ENCODE measurements around the gene SERINC2. TPM values are rescaled to one million over a fixed set of nuclear protein-coding genes. Genes with fewer than 3 reads are reported as not detected.

Gene SERINC2
- total and polyA plus RNA-seq, 2 of the 4 experiments (the other 2 are of a cell fraction), result 2.0 to 59.5 TPM

DNA sequence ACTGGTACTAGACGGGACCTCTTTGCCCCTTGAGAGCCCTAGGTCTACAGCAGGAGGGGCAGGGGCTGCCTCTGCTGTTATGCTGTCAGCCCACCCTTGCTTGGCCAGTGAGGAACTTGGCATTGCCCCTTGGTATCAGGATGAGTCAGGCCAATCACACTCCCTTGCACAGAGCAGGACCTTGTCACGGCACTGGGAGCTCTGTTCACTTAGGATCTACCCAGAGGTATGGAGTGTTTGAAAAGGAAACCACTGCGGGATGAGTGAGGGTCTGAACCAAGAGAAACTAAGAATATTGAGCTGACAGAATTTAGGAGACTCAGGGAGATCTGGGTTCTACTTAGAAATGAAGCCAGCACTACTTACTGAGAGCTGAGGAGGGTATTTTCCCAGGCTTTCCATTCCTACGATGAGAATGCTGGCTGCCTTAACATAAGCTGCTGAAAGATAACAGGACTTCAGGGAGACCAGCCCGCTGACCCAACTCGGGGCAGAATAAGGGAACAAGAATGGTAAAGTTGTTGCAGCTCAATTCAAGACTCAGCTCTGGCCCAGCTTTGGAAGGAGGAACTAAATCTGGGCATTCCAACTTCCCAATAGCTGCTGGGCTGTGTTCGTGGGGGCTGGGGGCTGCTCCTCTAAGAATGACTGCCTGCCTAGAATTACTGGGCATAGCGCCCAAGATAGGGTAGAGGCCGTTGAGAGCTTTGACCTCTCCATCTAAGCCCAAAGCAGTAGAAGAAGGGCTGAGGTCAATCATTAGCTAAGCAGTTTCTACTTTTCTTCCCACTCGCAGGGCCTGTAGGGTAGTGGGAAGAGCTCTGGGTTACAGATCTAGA is 41.7 kb upstream of the SERINC2 start (continued):
- TF ChIP-seq, protein P1, sequence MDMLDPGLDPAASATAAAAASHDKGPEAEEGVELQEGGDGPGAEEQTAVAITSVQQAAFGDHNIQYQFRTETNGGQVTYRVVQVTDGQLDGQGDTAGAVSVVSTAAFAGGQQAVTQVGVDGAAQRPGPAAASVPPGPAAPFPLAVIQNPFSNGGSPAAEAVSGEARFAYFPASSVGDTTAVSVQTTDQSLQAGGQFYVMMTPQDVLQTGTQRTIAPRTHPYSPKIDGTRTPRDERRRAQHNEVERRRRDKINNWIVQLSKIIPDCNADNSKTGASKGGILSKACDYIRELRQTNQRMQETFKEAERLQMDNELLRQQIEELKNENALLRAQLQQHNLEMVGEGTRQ (IDR thresholded peaks at IDR 0.05; ENCODE audit: low read depth, low read length), result no peak

DNA sequence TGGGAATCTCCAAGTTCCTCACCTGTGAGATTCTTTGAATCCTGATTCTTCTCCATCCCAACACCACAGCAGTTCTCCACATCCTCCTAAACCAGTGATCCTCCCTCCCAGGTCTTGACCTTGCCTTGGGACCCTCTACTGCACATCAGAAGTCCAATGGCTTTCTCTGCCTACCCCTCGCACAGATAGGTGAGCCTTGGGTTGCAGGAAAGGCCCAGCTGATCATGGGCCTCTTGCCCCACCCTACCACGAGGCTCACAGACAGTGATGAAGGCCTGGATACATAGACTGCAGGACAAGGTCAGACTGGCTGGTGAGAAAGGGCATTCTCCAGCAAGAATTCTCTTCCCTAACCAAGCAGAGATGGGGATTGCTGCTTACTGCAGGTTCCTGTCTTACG is 41.0 kb upstream of the SERINC2 start:
- no CpG with 5 or more reads among the region's 3 CpGs for WGBS, 2 experiments (ENCODE audit: extremely low coverage in 2 of 2, insufficient read length in 1 of 2)
- DNase-seq (no peak), ATAC-seq (ENCODE audit: low read depth) (no peak)
- Histone ChIP-seq H4K8ac (ENCODE audit: low read depth in 2 of 2, low read length in 2 of 2) (no peak overlapping the region), H3K9me1 (ENCODE audit: insufficient read depth, low read length) (peaks cover 7% of the 10 kb centered on the region), H3K23ac (ENCODE audit: low read depth, low read length) (peak overlapping the region; percentile 16; the same call in 1 of the 2 replicates), H2BK120ac (ENCODE audit: low read depth, low read length) (no peak overlapping the region), H2AK9ac (replicated peaks; ENCODE audit: low read depth, low read length, poor library complexity) (no peak overlapping the region), H3K4me2 (ENCODE audit: low read depth, low read length) (no peak overlapping the region), H2AK5ac (ENCODE audit: low read depth, low read length) (peak overlapping the region; percentile 12; the same call in 1 of the 2 replicates), H2BK15ac (ENCODE audit: low read depth, low read length) (no peak overlapping the region), H3K4me3 (ENCODE audit: insufficient read depth, low read depth, low read length) (no peak overlapping the region), H3K27me3 (ENCODE audit: control insufficient read depth, insufficient read depth, low read length) (no peaks in the 10 kb centered on the region), H3K27ac (ENCODE audit: insufficient read depth, low read length) (no peak overlapping the region), H4K5ac (ENCODE audit: low read depth, low read length) (no peak overlapping the region), H3K56ac (ENCODE audit: extremely low read depth, insufficient read depth, low read length) (no peak overlapping the region), H2BK20ac (ENCODE audit: low read depth, low read length) (no peak overlapping the region), H3K14ac (replicated peaks; ENCODE audit: low read depth, low read length) (no peak overlapping the region), H4K20me1 (ENCODE audit: insufficient read depth, low read length) (no peaks in the 10 kb centered on the region), H3K36me3 (ENCODE audit: control insufficient read depth, insufficient read depth, low read length) (0 out of 2 replicates have a peak, but pooled peaks cover under 1% of the 10 kb centered on the region), H3K18ac (ENCODE audit: low read depth, low read length) (no peak overlapping the region), H3K4me1 (ENCODE audit: control insufficient read depth, insufficient read depth, low read length) (peaks cover 7% of the 10 kb centered on the region), H2AFZ (replicated peaks; ENCODE audit: low read length, poor library complexity) (no peak overlapping the region), H3K79me1 (ENCODE audit: low read depth in 1 of 2, low read length in 2 of 2) (no peaks in the 10 kb centered on the region), H3K9ac (ENCODE audit: low read depth, low read length) (no peak overlapping the region), H3K9me3 (ENCODE audit: control insufficient read depth, insufficient read depth, low read length) (no peaks in the 10 kb centered on the region), H4K91ac (ENCODE audit: insufficient read depth, low read depth, low read length) (no peak overlapping the region), H2BK5ac (ENCODE audit: low read depth, low read length, poor library complexity, severe bottlenecking) (no peak overlapping the region), H3K4ac (ENCODE audit: low read depth, low read length) (no peak overlapping the region)
- dilution Hi-C loops (cut with HindIII; ENCODE audit: low sequenced_read_pairs, unreplicated experiment) (no loop called here), in situ Hi-C loops (cut with MboI; ENCODE audit: low sequenced_read_pairs) (no loop called here), intact Hi-C loops (cut with micrococcal nuclease) (no loop called here)
- ChIA-PET POLR2A (ENCODE audit: unreplicated experiment) (no interaction called here), CTCF (interaction anchor here (1.2 kb wide), 1 partner anchor 10 kb away, joined by 3 read pairs; no protein-coding TSS in a partner anchor)
- TF ChIP-seq RCOR1 (IDR thresholded peaks at IDR 0.05; ENCODE audit: insufficient replicate concordance, low read length) (no peak), ELK1 (IDR thresholded peaks at IDR 0.05; ENCODE audit: borderline replicate concordance, low read depth, low read length) (no peak), MAZ (IDR thresholded peaks at IDR 0.05; ENCODE audit: borderline replicate concordance, low read depth, low read length) (no peak), POLR2A (IDR thresholded peaks at IDR 0.05; ENCODE audit: low read depth, low read length) (no peak), MXI1 (IDR thresholded peaks at IDR 0.05; ENCODE audit: borderline replicate concordance, low read depth, low read length) (no peak), NFE2L2 (IDR thresholded peaks at IDR 0.05; ENCODE audit: low read depth, low read length) (no peak), RAD21 (IDR thresholded peaks at IDR 0.05; ENCODE audit: low read length) (no peak), RFX5 (IDR thresholded peaks at IDR 0.05; ENCODE audit: low read depth, low read length) (no peak), CEBPB (IDR thresholded peaks at IDR 0.05; ENCODE audit: low read depth, low read length) (no peak), CTCF (conservative IDR thresholded peaks at IDR 0.05; ENCODE audit: low read depth, low read length) (no peak), CHD1 (IDR thresholded peaks at IDR 0.05; ENCODE audit: low read depth, low read length) (no peak)
- no TSS peak for BruUV-seq (replicated peaks)

All from IMR-90 (cell line).